Measurements from ENCODE around the gene SMG6.

SMG6 gene

GRCh38 chr17:2105663-2106062, 197.9 kb downstream of the SMG6 start:
- no peak for DNase-seq (ENCODE audit: low read depth, low spot score)

DNA sequence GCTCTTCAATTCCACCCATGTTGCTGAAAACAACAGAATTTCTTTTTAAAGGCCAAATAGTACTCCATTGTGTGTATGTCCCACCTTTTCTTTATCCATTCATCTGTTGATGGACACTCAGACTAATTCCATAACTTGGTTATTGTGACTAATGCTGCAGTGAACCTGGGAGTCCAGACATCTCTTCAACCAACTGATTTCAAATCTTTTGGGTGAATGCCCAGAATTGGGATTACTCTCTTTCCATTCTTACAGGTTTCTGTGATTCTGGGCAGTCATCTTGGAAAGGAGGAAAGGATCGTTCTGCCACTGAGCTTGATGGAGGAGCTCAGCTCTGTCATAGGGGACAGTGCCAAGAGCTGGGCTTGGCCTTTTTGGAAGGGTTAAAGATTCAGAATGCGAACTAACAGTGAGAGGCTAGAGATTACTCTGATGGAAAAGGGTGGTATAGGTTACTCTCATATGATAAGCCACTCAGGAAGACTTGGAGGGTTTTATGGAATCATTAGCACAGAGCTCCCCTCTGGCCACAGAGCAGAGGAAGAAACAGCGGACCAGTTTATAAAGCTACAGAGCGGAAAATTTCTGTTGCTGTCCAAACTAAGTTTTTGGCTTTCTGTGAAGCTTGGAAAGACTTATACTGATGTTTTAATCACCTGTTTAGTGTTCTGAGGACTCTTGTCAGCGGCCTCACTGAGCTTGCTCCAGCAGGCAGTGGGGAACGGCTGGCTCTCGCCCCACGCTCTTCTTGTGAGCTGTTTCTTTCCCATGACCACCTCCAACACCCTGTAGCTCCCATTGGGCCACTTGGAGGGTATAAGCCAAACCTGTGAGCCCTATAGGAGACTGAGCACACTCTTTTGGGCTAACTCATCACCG, 200.4 kb downstream of the SMG6 start:
- no peak for DNase-seq (ENCODE audit: low read depth, low spot score)

GRCh38 chr17:2101448-2102257, 201.9 kb downstream of the SMG6 start:
- no peak for DNase-seq (ENCODE audit: low read depth, low spot score)

DNA sequence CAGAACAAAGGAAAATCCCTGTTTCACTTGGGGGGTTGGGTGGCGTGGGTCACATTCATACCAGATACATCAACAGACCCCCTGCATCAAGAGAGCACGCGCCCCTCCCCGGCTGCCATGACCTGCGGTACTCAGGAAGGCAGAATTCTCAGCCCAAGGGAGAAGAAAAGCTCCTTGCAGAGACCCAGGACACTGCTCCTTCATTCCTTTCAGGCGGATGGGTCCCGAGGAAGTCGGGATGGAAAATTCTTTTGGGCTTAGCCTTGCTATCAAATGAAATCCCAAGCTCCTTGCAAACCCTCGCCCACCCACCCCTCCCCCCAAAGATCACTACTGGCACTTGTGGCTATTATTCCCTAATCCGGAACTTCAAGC, 208.1 kb downstream of the SMG6 start:
- no peak for DNase-seq (ENCODE audit: low read depth, low spot score)

GRCh38 chr17:2094891-2095535, 208.6 kb downstream of the SMG6 start:
- peak; percentile 56 for DNase-seq (ENCODE audit: low read depth, low spot score)

- no peak for DNase-seq (ENCODE audit: low read depth, low spot score)
Observed at GRCh38 chr17:2093349-2093748, 210.2 kb downstream of the SMG6 start.

DNA sequence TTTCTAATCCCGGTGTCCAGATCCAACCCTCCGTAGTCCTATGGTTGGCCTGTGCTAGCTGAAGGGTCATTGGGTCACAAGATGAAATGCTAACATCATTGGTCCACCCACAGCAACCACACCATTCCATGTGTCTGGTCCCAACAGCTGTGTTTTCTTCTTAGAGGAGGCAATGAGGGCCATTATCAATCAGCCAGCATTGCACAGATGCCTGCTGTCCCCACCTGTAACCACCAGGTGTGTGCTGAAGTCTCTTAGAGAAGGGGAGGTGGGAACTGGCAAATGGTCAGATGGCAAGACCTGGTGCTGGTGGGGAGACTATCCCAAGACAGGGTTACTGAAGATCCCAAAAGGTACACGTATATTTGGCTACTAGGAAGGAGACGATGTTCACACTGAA, 211.3 kb downstream of the SMG6 start:
- DNase-seq (ENCODE audit: low read depth, low spot score) = no peak

DNA sequence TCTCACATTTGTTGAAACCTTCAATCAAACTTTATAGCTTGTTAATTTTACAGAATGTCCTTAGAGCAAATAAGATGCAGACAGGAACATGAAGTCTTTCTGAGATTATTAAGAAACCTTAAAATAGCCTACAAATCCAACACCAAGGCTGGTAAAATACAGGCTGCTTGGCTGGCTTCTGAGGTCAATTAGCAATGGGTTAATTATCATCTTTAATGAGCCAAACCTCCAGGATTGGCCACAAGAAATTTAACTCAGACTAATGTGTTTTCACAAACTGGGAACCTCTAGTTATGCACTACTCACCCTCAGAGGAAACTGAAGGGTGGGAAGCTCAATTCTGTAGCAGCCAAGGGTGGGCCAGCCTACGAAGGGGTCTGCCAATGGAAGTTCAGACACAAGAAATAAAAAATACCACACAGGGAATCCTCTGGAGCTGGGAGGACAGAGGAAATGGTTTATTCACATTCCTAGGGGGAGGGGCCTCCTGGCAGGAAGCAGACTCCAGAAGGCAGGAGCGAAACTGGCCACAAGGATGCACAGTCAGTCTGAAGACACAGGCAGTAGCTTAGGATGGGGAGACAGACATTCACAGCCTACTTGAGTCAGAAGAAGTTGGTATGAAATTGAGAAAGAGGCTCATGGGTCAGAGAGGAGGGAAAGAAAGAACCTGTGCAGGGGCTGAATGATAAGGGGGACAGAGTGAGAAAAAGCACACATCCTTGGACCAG, 212.6 kb downstream of the SMG6 start:
- peak; percentile 73 for DNase-seq (ENCODE audit: low read depth, low spot score)

- DNase-seq (ENCODE audit: low read depth, low spot score) = no peak
Observed at GRCh38 chr17:2090210-2090641, 213.4 kb downstream of the SMG6 start.

DNA sequence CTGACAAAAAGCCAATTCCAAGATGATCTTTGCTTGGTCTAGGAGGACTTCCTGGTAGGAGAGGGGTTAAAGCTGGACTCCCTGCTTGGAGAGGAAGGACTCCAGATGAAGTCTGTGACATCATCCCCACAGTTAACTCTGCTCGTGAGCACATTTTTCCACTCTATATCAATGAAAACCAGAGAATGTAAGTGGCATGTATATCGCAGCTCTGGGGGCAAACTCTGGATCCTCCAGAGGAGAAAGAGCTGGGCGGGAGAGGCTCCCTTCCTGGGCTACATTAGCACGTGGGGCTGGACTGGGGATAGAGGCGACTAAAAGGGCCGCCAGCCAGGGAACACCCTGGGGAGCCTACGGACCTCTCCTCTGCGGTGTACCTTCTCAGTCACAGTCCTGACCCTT, 214.6 kb downstream of the SMG6 start:
- DNase-seq (ENCODE audit: low read depth, low spot score) = no peak

GRCh38 chr17:2087597-2088211, 215.9 kb downstream of the SMG6 start:
- DNase-seq (ENCODE audit: low read depth, low spot score) = no peak

- no peak for DNase-seq (ENCODE audit: low read depth, low spot score)
Observed at GRCh38 chr17:2086306-2086705, 217.3 kb downstream of the SMG6 start.

DNA sequence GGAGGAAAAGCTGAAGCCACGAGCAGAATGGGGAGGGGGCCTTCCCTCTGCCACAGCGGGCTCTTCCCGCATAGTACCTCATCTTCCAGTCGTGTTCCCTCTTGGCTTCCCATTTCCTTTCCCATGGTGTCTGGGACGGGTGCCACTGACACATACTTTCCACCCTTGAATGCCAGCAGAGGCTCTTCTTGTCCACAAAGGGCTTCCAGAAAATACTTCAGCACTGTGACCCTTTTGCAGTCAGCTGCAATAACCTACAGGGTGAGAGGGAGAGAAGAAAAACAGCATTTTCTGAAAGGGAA, 218.0 kb downstream of the SMG6 start:
- no peak for DNase-seq (ENCODE audit: low read depth, low spot score)

DNA sequence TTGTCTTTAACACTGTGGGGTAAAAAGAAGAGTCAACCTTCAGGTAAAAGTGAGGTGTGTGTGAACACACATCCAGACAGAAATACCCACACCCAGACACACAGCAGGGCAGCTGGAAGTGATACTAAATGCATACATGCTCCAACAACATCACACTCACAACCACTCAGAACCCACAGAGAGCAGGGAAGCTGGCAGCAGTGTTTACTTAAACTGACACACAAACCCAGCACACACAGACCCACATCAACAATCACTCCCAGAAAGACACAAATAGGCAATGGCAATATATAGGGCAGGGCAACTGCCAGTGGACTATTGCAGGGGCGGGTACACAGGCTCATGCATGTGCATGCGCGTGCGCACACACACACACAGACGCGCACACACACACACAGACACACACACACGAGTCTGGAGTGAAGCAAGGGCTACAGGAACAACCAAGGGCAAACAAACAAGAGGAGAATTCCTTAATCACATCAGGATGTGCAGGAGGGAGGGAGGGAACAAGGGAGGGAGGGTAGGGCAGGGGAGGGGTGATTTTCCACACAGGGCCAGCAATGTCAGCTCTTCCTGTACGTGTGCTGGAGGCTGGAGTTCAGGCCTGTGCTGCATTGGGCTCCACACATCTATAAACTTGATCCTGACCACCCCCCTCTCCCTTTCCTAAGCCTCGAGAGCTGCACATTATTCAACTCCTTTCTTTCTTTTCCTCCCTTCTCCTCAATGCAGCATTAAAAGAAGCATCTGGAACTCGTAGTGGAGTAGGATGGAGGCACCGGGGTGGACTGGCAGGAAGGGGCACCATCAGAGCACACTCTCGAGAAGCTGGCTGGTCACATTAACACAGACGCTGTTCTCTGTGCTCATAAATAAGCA, 218.6 kb downstream of the SMG6 start:
- no peak for DNase-seq (ENCODE audit: low read depth, low spot score)

DNA sequence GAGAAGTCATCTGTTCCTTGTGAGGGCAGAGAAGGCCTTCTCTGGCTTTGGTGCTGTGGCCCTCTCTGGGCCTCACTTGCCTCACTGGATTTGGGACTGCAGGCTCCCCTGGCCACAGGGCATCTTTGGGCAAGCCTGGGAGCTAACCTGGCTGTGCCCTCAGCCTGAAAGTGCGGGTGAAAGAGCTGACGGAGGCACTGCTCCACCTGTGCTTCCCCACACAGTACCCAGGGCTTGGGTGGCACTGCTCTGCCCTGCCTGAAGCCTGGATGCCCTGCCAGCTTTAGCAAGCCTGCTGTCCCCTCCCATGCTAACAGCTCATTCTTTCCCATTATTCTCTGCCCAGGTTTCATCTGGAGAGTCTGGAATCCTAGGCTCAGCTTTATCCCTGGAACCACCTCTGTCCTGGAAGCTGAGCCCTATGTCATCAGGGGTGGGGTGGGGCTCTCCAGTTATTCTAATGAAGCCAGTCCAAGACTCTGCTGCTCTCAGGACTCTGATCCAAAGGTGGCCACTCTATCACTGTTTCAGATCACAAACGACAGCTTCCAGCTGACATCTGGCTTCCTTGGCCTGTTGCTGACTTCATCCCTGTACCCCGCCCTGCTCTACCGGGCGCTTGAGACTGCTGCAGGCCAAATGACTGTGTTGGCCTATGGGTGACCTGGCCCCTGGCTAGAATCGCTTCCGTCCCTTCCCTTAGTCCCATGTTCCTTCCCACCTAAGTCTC, 219.4 kb downstream of the SMG6 start:
- peak; percentile 66 for DNase-seq (ENCODE audit: low read depth, low spot score)

DNA sequence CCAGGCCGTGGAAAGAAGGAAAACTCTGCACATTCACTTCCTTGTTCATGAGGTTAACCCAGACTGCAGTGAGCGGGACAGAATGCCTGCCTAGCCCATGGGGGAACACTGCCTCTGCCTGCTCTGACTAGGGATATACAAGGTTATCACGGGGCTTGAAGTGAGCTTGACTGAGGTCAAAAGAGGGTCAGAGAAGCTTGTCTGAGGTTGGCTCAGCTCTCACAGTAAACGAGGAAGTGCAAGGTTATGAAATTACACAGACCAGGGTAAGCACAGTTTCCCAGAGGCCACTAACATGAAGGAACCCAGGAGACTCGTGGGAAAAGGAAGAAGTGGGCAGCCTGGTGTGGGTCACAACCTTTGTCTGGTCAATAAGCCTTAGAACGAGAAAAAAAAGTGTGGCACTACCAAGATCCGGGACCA, 220.0 kb downstream of the SMG6 start:
- no peak for DNase-seq (ENCODE audit: low read depth, low spot score)

DNA sequence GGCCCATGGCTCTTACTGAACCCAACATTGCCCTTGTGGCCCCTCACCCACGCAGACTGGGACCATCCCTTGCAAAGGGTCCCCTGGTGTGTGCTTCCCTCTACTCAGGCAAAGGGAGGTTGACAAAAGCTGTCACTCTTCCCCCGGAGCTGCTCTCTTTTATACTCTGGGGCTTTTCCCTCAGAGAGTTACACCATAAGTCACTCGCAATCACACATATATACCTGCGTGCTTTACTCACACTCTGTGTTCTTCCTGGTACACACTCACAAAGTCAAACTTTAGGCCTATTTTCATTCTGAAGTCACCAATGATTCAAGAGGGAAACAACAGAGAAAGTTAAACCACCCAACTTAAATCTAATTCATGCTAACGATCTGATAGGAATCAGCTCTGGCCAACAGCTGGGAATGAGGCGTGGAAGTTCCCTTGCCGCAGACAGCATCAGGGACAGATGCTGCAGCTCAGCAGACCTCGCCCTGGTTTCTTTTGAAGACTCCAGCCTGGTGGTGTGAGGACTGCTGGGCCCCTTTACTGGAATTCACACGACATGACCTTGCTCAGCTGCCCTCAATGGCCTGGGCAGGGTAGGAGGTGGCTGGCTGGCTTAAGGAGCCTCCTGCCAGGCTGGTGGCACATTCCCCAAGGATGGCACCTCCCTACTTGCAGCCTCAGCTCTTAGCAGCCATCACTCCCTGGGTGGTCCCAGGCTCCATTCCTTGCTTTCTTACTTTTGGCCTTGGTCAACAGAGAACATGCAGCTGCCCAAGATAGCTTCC, 221.4 kb downstream of the SMG6 start:
- no peak for DNase-seq (ENCODE audit: low read depth, low spot score)

DNA sequence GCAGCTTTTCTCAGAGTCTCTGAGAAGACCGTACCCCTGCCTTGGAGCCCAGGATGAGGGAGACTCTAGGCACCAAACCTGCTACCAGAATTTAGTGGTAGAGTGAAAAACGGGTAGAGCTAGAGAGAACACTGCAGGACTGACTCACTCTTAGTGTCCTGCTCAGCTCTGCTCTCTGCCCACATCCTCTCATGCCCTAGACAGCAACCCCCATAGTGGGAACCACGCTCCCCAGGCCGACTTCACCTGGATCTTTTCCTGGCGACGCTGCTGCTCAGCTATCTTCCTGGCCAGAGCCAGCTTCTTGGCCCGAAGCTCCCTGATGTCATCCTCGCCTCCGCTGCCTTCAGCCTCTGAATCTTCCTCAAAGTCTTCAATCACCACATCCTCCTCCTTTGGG, 222.0 kb downstream of the SMG6 start:
- DNase-seq (ENCODE audit: low read depth, low spot score) = no peak

GRCh38 chr17:2077040-2077439, 226.5 kb downstream of the SMG6 start:
- DNase-seq (ENCODE audit: low read depth, low spot score) = no peak
